Thoracic aorta endothelial cell (primary cell): Measurements from ENCODE around the gene KIAA1217. TPM values are rescaled to one million over a fixed set of nuclear protein-coding genes. Genes with fewer than 3 reads are reported as not detected.

ENCODE experiments used
- small RNA-seq: library from RNA; depleted of rRNA; stranded (forward); fragments of <200 nt; gene quantifications from one replicate; pipeline ENCODE3, GENCODE V24; 2012
- total RNA-seq: library from RNA; depleted of rRNA; stranded (reverse); fragments of >200 nt; gene quantifications from 2 replicates; pipeline ENCODE4 v1.2.3, GENCODE V29; 2012

KIAA1217 gene
- total RNA-seq, result 4.5 and 5.0 TPM in 2 replicates

GRCh38 chr10:24208661-24209431 lies at the start of gene KIAA1217:
Gene KIAA1217, plus strand, starts transcription at chr10:24209138. Its CDS starts 56 bp downstream, at chr10:24209194.

Small RNA genes lying within 50 kb of the gene (small RNA-seq; reads per million reads assigned to genes)
- gene AC063961.1 (0.56 reads per million), gene MIR603 (not detected)
